CD4-positive, alpha-beta T cell (primary cell): Measurements from ENCODE around the gene TEX52. TPM values are rescaled to one million over a fixed set of nuclear protein-coding genes. Genes with fewer than 3 reads are reported as not detected.

ENCODE experiments used
- ATAC-seq: fragments of 200-7000 bp; cut with Tn5 transposase; one replicate; pipeline ENCODE4 v1.10.0; 2022; ENCODE audit warnings: mild to moderate bottlenecking; ENCODE audit not compliant: poor library complexity
- CTCF ChIA-PET: fragments of 350-600 bp; sonication (Branson Sonifier 250); formaldehyde crosslinking; loops from one replicate; lab custom pipeline; 2021; ENCODE audit warnings: antibody characterized with exemption, inconsistent platforms; lab: Charles Lee
- POLR2A ChIA-PET: fragments of 350-600 bp; sonication (Branson Sonifier 250); formaldehyde crosslinking; loops from one replicate; lab custom pipeline; 2021; ENCODE audit warnings: antibody characterized with exemption, inconsistent platforms; lab: Charles Lee
- DNase-seq, 14 experiments: peaks; one replicate each; pipeline ENCODE4 v3.0.0-alpha.2; 2013 to 2020; ENCODE audit warnings: mixed read lengths in 2 of 14
- H3K27ac ChIP-seq, 2 donors: one replicate each; pipeline versions ENCODE4 v1.5.1 to v1.7.0; 2013; ENCODE audit warnings: low read length in 2 of 2, low read depth in 1 of 2, mild to moderate bottlenecking in 1 of 2
- H3K27me3 ChIP-seq, 2 experiments: 1 replicate in 1 of 2; 2 replicates in 1 of 2; pipeline versions ENCODE4 v1.6.1 to v1.7.0; 2013; ENCODE audit warnings: low read length in 2 of 2, control low read depth in 1 of 2, mild to moderate bottlenecking in 1 of 2, moderate library complexity in 1 of 2; ENCODE audit not compliant: insufficient read depth in 2 of 2, control insufficient read depth in 1 of 2
- H3K36me3 ChIP-seq: one replicate; pipeline ENCODE4 v1.6.1; 2013; ENCODE audit warnings: low read length, control low read depth; ENCODE audit not compliant: insufficient read depth
- H3K4me1 ChIP-seq: one replicate; pipeline ENCODE4 v1.6.1; 2013; ENCODE audit warnings: low read length, control low read depth; ENCODE audit not compliant: insufficient read depth
- H3K4me3 ChIP-seq: one replicate; pipeline ENCODE4 v1.5.1; 2013; ENCODE audit warnings: mild to moderate bottlenecking, low read length, moderate library complexity
- H3K9me3 ChIP-seq, 2 experiments: 1 replicate in 1 of 2; 2 replicates in 1 of 2; pipeline versions ENCODE4 v1.6.1 to v1.7.0; 2013; ENCODE audit warnings: low read length in 2 of 2, mild to moderate bottlenecking in 2 of 2, control low read depth in 1 of 2, moderate library complexity in 1 of 2; ENCODE audit not compliant: control insufficient read depth in 1 of 2, insufficient read depth in 1 of 2
- H3K27ac Mint-ChIP-seq: one replicate; pipeline ENCODE4 v1.8.0; 2020; ENCODE audit warnings: mixed read lengths
- H3K27me3 Mint-ChIP-seq: one replicate; pipeline ENCODE4 v1.8.0; 2021; ENCODE audit warnings: mixed read lengths
- H3K36me3 Mint-ChIP-seq: one replicate; pipeline ENCODE4 v1.8.0; 2021; ENCODE audit warnings: low read depth, mixed read lengths
- H3K4me1 Mint-ChIP-seq: one replicate; pipeline ENCODE4 v1.8.0; 2021; ENCODE audit warnings: low read depth, mixed read lengths
- H3K4me3 Mint-ChIP-seq: one replicate; pipeline ENCODE4 v1.8.0; 2020; ENCODE audit warnings: mild to moderate bottlenecking, mixed read lengths
- H3K9me3 Mint-ChIP-seq: one replicate; pipeline ENCODE4 v1.8.0; 2020; ENCODE audit warnings: mixed read lengths
- CTCF ChIP-seq: fragments of 200-600 bp; IDR thresholded peaks from one replicate; pipeline ENCODE4 v1.8.0; 2022; ENCODE audit warnings: antibody characterized with exemption, mild to moderate bottlenecking
- intact Hi-C, 2 experiments: fragments of 100-400 bp; cut with DNase I in 1 of 2; cut with micrococcal nuclease in 1 of 2; formaldehyde crosslinking; loops; one replicate each; pipeline versions ENCODE4 v1.15.1 to v1.9.0; 2023 to 2025; cut with DNase I, micrococcal nuclease
- total RNA-seq, 174 experiments: library from RNA in 2 of 174; stranded (reverse) in 2 of 174; gene quantifications; one replicate each; pipeline ENCODE4 v1.2.3 and lab custom pipeline; 2021 to 2026

Gene TEX52
- total RNA-seq, 2 experiments from 2014 or later: not detected

DNA sequence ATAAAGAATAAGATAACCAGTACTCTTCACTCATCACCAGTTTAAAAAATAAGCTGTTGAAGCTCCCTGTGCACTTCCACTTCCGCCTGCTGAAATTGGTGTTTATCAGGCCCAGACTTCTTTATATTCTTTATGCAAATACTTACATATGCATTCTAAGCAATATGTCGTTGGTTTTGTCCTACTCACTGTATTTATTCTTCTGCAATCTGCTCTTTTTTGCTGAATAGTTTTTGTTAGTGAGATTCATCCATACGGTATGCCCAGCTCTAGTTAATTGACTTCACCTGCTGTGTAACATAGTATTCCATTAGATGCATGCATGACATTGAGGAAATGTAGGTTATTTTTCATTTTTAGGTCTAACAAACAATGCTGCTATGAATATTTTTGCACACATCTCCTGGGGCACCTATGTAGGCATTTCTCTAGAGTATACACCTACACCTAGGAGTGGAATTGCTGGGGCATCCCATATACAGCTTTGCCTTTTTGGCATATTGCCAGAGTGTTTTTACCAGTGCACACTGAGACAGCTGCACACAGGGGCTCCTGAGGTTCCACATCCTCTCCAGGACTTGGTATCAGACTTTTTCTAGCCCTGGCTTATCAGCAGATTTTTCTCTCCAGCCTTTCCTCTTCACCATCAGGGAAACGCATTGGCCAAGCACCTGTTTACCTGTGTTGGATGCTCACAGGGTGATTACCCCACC, 21.0 kb downstream of the TEX52 start:
- Mint-ChIP-seq H3K27ac (peak overlapping the region; percentile 5), H3K36me3 (peaks cover 48% of the 10 kb centered on the region), H3K4me3 (no peak overlapping the region), H3K9me3 (no peaks in the 10 kb centered on the region), H3K27me3 (no peaks in the 10 kb centered on the region), H3K4me1 (peaks cover 12% of the 10 kb centered on the region)
- peaks cover 27% of the 10 kb centered on the region for H3K36me3 ChIP-seq
- no peak overlapping the region for H3K4me3 ChIP-seq
- no peak for TF ChIP-seq CTCF
- H3K4me1 ChIP-seq: no peaks in the 10 kb centered on the region
- intact Hi-C loops: no loop called here
- H3K27ac ChIP-seq: no peak overlapping the region
- ATAC-seq (no peak), DNase-seq (no peak)
- ChIA-PET CTCF (no interaction called here), POLR2A (no interaction called here)
- no peaks in the 10 kb centered on the region for H3K9me3 ChIP-seq
- no peaks in the 10 kb centered on the region for H3K27me3 ChIP-seq

DNA sequence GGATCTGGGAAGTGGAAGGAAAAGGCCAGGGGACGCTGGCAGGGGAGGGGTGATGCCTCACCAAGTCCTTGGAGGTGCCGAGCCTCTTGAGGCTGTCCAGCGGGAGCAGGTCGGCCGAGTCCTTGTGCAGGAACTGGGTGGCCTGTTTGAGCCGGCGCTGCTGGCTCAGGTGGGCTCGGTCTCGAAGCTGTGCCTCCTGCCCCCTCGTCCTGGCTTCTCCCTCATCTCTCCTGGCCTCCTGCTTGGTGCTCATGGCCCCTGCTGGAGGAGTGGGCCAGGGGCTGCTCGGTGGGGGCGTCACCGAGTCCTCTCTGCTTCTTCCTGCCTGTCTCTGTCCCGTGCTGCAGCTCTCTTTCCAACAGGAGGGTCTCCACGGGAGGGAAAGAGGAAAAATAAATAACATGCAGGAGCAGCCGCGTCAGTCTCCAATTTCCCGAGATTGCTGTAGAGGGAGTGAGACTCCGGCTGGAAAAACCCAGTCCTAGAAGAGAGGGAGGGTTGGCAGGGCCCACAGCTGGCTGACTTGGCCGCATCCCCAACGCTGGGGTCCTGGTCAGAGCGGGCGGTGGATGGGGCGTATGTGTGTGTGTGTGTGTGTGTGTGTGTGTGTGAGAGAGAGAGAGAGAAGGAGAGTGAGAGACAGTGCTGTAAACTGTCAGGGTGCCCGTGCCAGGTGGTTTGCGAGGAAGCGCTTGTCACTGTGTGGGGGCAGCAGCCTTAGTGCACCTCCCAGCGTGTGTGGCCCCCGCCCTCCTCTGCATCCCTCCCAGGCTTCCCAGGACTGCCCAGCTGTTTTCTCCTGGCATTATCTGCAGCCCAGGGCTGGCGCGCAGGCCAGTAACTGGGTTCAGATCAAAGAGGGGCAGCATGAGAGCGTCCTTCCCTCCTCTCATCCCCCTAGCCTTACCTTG, 22.0 kb downstream of the TEX52 start, which contains the start of gene NRIP2:
NRIP2 (minus strand) TSS at position 455 of the 911 bp plus-strand sequence; CDS start at position 403, 52 bp downstream.
- Mint-ChIP-seq H3K27me3 (no peaks in the 10 kb centered on the region), H3K4me3 (no peak within 1 kb of the TSS), H3K36me3 (peaks cover 52% of the 10 kb centered on the region), H3K27ac (peak within 1 kb of the TSS; percentile 5), H3K4me1 (peaks cover 12% of the 10 kb centered on the region), H3K9me3 (no peaks in the 10 kb centered on the region)
- ChIA-PET CTCF (no interaction called here), POLR2A (interaction anchor here (0.6 kb wide), 1 partner anchor 22 kb away, joined by 4 read pairs; no protein-coding TSS in a partner anchor)
- Histone ChIP-seq H3K4me1 (no peaks in the 10 kb centered on the region), H3K27me3 (no peaks in the 10 kb centered on the region), H3K9me3 (no peaks in the 10 kb centered on the region), H3K4me3 (no peak within 1 kb of the TSS), H3K36me3 (peaks cover 27% of the 10 kb centered on the region), H3K27ac (no peak within 1 kb of the TSS)
- intact Hi-C loops: no loop called here
- TF ChIP-seq CTCF: no peak
- DNase-seq (no peak), ATAC-seq (no peak)

GRCh38 chr12:2833810-2834209, 23.0 kb downstream of the TEX52 start:
- ChIA-PET POLR2A (no interaction called here), CTCF (no interaction called here)
- peaks cover 50% of the 10 kb centered on the region for H3K36me3 Mint-ChIP-seq
- H3K9me3 Mint-ChIP-seq: no peaks in the 10 kb centered on the region
- H3K27me3 Mint-ChIP-seq: no peaks in the 10 kb centered on the region
- Histone ChIP-seq H3K9me3 (no peaks in the 10 kb centered on the region), H3K27me3 (no peaks in the 10 kb centered on the region), H3K4me1 (no peaks in the 10 kb centered on the region), H3K4me3 (no peak overlapping the region), H3K36me3 (peaks cover 18% of the 10 kb centered on the region), H3K27ac (no peak overlapping the region)
- no peak overlapping the region for H3K27ac Mint-ChIP-seq
- peaks cover 12% of the 10 kb centered on the region for H3K4me1 Mint-ChIP-seq
- no peak for ATAC-seq
- no peak for TF ChIP-seq CTCF
- no peak for DNase-seq
- no peak overlapping the region for H3K4me3 Mint-ChIP-seq
- intact Hi-C loops: no loop called here
